Activated effector memory CD4-positive, alpha-beta T cell treated with Interleukin-2 at 50 U/mL for 16 hours (primary cell): Measurements from ENCODE around the gene AAGAB.

ENCODE experiments used
- DNase-seq: peaks from one replicate; pipeline ENCODE4 v3.0.0-alpha.2; 2020

AAGAB gene

DNA sequence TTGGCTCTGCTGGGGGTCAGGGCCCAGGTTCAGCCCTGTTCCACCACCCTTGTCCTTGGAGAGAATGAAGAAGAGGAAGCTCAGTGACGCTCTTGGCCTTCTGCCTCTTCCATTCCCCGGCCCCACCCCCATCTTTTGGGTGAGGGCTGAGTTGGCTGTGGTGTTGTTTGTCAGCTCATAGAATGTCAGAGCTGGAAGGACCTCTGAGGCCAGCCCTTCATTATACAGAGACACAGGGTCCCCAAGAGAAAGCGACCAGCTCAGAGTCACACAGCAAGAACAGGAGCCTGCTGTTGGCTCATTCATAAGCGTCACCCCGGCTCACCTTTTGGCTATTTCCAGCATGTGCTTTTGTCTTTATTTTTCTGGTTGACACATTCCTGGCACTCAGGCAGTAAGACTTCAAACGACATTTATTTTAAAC is 68.2 kb downstream of the AAGAB start:
- no peak for DNase-seq

DNA sequence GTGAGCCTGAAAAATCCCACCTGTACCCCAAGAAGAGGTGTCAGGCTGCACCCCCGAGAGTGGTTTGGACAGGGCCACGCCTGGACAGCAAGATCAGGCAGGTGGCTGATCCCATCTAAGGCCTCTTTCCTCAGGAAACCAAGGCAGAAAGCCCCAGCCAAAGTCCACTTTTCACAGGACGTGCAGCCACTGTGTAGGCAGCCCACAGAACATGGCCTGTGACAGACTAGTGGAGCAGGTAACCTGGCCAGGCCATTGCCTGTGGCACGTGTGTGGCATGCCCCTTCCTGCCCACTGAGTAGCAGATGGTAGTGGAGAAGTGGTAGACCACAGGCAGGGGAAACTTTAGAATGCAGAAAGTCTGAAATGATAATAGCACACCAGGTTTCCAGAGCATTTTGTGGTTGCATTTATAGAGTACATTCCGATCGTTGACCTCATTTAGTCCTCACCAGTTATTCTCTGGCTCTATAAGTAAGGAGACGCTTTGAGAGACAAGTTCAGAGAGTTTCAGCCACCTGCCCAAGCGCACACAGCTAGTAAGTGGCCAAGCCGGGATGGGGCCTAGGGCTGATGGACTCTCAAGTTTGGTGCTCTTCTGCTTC is 68.7 kb downstream of the AAGAB start:
- DNase-seq, result no peak

DNA sequence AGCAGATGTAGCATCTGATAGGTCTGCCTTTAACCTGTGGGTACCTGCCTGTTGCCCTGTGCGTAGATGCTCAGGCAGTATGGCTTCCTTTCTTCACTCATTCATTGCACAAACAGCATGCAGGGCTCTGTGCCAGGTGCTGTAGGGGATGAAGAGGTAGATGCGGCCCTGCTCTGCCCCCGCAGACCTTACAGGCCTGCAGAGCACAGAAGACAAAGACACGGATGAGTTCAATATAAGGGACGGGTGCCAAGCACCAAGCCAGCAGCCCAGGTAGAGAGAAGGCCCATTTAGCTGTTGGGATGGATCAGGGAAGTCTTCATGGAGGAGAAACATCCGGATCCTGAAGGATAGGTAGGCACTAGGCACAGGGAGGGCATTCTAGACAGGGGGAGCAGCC is 69.4 kb downstream of the AAGAB start:
- DNase-seq, result no peak

DNA sequence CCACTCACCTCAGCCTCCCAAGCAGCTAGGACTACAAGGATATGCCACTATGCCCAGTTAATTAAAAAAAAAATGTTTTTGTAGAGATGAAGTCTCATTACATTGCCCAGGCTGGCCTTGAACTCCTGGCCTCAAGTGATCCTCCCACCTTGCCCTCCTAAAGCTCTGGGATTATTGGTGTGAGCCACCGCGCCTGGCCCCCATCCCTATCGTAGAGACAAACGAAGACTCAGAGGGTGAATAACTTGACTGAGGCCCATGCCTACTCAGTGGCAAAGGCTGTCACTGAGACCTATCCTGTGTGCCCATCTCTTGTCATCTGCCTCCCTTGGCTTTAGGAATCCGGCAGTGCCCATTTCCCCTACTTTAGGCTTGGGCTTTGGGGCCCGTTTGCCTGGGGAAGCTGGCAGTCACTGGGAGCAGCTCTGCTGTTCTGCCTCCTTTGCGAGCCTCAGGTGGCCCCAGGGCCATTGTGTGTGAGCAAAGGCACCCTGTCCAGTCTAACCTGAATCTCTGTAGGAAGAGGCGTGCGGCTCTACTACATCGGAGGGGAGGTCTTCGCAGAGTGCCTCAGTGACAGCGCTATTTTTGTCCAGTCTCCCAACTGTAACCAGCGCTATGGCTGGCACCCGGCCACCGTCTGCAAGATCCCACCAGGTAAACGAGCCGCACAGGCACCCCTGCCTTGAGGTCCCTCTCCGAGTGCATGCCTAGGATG is 70.1 kb downstream of the AAGAB start:
- no peak for DNase-seq

GRCh38 chr15:67183443-67184169 is 70.9 kb downstream of the AAGAB start:
- no peak for DNase-seq

- DNase-seq, result no peak
These were observed 73.2 kb downstream of the AAGAB start for GRCh38 chr15:67181221-67181639.

GRCh38 chr15:67180514-67181191 is 73.8 kb downstream of the AAGAB start:
- no peak for DNase-seq

- no peak for DNase-seq
These were observed 74.4 kb downstream of the AAGAB start for GRCh38 chr15:67180035-67180434.

GRCh38 chr15:67179411-67179995 is 75.0 kb downstream of the AAGAB start:
- DNase-seq, result no peak

DNA sequence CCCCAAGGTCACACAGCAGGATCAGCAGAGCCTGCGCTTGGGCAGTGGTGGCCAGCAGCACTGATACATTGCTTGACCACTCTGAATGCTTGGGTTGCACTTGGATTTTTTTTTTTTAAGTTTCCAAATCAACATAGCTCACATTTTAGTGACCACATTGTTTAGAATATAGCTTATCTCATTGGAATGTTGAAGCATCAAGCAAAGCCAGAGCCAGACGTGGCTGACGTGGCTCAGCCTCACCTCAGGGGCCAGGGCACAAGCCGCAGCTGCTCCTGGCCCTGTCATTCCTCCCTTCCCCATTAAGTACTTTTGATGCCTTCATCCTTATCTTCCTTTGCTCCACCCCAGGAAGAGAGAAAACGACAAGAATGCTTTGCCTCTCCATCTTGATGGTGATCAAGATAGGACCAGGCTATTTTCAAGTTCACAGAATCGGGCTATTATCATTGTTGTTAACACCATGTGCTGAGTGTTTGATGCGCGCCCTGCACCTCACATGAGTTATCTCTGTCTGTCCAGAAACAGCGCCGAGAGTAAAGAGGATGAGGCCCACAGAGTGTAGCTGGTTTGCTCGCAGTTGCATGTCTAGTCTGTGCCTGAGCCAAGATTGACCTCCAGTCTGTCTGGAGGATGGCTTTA is 75.8 kb downstream of the AAGAB start:
- DNase-seq, result no peak

- no peak for DNase-seq
These were observed 76.7 kb downstream of the AAGAB start for GRCh38 chr15:67177752-67178151.

DNA sequence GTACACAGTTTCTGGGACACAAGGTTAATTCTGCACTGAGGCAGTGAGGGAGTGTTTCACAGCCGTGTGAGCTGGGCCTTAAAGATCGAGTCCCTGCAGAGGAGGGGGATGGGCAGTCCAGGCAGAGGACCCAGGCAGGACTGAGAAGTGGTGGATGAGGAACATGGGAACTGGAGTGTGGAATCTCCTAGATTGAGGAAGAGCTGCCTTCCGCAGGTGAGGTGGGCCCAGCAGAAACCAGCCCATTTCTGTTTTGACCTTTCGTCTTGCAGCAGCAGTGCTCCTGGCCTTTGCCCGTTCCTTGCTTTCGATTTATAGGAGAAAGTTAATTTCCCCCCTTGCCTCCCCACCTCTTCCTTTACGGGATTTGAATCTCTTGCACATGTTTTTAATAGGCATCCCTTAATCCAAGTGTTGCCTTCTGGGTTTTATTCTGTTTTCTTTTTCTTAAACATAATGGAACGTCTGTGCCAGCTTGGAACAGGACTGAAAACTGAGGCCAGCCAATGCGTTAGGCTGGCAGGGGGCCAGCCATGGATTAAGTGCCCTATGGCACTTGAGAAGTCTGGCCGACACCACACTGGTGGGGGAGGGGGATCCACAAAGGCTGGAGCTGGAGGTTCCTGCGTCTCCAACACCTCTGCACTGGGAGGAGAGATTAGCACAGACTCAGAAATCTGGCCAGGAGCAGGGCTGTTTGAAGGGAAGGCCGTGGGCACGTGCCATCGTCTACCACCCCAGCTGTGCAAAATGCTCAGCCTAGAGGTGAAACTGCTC is 78.1 kb downstream of the AAGAB start:
- no peak for DNase-seq

DNA sequence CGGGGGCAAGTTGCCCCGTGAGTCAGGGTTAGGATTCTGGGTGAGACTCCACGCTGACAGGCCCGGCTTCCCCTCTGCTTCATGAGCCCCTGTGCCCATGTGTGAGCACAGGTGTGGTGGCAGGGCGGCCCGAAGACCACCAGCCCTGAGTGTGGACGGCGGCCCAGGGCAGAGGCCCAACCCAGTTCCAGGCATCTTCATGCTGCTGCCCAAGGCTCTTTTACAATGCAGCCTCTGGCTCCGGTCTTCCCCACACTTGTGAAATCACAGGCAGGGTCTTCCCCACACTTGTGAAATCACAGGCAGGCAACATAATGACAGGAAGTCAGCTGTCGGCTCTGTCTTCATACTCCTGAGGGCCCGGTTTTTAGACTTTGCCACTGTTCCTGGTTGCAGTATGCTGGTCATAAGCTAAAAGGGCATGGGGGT is 78.8 kb downstream of the AAGAB start:
- DNase-seq, result no peak

GRCh38 chr15:67174864-67175573 is 79.4 kb downstream of the AAGAB start:
- DNase-seq, result no peak

DNA sequence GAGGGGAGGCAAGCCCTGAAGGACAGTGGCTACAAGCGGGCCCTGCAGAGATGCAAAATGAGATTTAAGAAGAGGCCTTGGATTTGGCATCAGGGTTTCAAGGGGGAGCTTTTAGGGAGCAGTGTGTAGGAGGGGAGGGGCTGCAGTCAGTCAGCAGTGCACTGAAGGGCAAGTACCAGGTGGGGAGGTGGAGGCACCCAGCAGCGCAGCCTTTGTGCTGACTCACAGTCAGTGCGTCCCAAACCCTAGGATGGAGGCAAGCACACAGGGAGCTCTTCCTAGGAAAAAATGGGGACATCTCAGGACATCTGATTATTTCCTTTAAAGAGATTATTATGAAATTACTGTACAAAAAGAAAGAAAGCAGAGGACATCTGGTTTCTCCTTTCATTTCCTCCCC is 80.0 kb downstream of the AAGAB start:
- DNase-seq, result no peak

DNA sequence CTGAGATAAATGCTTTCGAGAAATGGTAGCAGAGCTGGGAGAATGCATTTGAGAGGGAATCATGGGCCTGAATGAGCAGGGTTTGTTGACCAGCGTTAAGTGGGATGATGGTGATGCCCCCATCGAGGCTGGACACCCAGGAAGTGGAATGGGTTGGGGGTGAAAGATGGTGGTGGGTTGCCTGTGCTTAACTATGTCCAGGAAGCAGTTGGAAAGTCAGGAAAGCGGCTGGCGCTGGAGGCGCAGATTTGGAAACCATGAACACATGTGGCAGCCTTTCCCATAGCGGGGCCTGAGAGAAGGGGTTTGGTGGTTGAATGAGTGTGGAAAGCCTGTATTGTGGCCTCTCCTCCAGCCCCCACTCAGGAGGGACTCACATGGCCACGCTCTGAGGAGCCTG is 80.7 kb downstream of the AAGAB start:
- no peak for DNase-seq

- no peak for DNase-seq
These were observed 81.5 kb downstream of the AAGAB start for GRCh38 chr15:67173005-67173404.

DNA sequence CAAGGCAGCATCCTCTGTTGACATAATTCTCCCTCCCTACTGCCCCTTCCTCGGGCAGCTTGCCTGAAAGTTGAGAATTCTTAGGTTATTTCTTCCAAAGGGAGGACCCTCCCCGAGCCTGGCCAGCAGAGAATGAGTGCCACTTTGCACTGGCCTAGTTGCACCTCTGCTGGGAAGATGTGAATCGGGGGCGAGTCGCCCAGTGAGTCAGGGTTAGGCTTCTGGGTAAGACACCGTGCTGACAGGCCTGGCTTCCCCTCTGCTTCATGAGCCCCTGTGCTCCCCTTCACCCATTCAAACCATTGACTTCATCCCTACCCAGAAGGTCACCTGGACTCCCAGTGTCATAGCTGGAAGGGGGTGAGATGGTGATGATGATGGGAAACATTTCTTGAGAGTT is 82.3 kb downstream of the AAGAB start:
- DNase-seq, result no peak

- DNase-seq, result no peak
These were observed 83.0 kb downstream of the AAGAB start for GRCh38 chr15:67171471-67171870.

DNA sequence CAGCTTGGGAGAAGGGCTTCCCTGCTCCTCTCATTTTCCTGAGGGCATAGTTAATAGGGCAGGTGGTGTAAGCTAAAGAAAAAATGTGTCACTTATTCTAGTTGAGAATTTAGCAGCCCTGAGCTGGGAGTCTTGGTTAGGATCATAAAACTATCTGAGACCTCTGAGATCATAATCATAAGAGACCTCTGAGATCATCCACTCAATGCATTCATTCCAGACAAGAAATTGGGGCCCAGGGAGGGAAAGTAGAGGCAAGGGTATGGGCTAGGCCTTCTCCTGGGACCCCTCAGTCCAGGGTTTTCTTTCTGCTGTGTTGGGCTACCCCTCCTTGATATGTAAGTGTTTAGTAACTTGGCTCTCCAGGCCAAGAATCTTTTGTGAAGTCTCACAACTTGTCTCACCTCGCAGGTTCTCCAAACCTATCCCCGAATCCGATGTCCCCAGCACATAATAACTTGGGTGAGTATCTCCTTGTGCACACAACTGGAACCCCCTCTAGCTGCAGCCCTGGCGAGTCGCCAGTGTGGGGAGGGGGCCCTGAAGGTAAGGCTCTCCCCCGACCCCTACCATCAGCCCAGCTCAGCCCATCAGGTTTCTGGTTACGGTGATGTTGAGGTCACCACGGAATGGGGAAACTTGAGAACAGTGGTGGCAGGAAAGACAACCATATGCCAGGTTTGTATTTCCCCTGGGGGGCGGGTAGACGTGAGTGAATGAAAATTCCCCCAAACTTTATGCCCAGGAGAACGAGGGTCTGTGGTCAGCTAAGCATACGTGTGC is 84.1 kb downstream of the AAGAB start:
- DNase-seq, result no peak
